ENCODE data around the gene TTC29. TPM values are rescaled to one million over a fixed set of nuclear protein-coding genes. Genes with fewer than 3 reads are reported as not detected.

Gene TTC29
- total and polyA plus RNA-seq, 2 experiments from 2014 or later: 0.52 to 0.60 TPM

DNA sequence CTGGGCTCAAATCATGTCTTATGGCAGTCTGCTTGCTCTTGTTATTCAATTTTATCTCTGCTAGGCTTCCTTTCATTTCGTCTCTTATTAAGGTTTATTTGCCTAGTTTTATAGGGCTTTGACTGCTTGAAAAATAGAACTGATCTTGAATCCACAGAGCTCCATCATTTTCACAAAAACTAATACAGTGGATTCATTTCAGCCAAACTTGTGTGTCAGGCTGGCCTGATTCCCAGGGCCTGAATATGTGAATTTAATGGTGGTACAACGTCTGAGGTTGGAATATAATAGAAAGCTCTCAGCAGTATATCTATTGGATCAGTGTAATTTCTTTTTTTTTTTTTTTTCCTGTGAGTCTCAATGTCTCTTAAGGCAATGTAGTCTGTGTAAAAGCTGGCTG lies 183.6 kb downstream of the TTC29 start (continued):
- TF ChIP-seq, protein P1, sequence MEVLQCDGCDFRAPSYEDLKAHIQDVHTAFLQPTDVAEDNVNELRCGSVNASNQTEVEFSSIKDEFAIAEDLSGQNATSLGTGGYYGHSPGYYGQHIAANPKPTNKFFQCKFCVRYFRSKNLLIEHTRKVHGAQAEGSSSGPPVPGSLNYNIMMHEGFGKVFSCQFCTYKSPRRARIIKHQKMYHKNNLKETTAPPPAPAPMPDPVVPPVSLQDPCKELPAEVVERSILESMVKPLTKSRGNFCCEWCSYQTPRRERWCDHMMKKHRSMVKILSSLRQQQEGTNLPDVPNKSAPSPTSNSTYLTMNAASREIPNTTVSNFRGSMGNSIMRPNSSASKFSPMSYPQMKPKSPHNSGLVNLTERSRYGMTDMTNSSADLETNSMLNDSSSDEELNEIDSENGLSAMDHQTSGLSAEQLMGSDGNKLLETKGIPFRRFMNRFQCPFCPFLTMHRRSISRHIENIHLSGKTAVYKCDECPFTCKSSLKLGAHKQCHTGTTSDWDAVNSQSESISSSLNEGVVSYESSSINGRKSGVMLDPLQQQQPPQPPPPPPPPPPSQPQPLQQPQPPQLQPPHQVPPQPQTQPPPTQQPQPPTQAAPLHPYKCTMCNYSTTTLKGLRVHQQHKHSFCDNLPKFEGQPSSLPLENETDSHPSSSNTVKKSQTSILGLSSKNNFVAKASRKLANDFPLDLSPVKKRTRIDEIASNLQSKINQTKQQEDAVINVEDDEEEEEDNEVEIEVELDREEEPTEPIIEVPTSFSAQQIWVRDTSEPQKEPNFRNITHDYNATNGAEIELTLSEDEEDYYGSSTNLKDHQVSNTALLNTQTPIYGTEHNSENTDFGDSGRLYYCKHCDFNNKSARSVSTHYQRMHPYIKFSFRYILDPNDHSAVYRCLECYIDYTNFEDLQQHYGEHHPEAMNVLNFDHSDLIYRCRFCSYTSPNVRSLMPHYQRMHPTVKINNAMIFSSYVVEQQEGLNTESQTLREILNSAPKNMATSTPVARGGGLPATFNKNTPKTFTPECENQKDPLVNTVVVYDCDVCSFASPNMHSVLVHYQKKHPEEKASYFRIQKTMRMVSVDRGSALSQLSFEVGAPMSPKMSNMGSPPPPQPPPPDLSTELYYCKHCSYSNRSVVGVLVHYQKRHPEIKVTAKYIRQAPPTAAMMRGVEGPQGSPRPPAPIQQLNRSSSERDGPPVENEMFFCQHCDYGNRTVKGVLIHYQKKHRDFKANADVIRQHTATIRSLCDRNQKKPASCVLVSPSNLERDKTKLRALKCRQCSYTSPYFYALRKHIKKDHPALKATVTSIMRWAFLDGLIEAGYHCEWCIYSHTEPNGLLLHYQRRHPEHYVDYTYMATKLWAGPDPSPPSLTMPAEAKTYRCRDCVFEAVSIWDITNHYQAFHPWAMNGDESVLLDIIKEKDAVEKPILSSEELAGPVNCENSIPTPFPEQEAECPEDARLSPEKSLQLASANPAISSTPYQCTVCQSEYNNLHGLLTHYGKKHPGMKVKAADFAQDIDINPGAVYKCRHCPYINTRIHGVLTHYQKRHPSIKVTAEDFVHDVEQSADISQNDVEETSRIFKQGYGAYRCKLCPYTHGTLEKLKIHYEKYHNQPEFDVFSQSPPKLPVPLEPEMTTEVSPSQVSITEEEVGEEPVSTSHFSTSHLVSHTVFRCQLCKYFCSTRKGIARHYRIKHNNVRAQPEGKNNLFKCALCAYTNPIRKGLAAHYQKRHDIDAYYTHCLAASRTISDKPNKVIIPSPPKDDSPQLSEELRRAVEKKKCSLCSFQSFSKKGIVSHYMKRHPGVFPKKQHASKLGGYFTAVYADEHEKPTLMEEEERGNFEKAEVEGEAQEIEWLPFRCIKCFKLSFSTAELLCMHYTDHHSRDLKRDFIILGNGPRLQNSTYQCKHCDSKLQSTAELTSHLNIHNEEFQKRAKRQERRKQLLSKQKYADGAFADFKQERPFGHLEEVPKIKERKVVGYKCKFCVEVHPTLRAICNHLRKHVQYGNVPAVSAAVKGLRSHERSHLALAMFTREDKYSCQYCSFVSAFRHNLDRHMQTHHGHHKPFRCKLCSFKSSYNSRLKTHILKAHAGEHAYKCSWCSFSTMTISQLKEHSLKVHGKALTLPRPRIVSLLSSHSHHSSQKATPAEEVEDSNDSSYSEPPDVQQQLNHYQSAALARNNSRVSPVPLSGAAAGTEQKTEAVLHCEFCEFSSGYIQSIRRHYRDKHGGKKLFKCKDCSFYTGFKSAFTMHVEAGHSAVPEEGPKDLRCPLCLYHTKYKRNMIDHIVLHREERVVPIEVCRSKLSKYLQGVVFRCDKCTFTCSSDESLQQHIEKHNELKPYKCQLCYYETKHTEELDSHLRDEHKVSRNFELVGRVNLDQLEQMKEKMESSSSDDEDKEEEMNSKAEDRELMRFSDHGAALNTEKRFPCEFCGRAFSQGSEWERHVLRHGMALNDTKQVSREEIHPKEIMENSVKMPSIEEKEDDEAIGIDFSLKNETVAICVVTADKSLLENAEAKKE (CRISPR knock-in tag; IDR thresholded peaks at IDR 0.05): no peak
- TF ChIP-seq CREB1 (CRISPR knock-in tag; IDR thresholded peaks at IDR 0.05; ENCODE audit: low read depth) (no peak), ZNF114 (CRISPR knock-in tag; IDR thresholded peaks at IDR 0.05) (no peak), EZH2 (IDR thresholded peaks at IDR 0.05; ENCODE audit: low read depth, unreplicated experiment) (no peak)

DNA sequence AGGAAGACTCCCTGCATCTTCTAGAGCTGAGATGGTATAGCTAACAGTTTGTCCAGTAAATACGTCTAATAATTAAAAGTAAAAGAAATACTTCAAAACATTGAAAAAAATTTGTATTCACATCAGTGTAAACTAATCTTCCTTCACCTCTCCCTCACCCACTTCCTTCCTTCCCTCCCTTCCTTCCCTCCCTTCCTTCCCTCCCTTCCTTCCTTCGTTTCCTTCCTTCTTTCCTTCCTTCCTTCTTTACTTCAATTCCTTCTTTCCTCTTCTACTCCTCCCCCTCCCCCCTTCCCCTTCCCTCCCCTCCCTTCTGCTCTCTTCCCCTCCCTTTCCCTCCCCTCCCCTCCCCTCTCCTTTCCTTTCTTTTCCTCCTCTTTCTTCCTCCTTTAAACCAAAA lies 203.2 kb downstream of the TTC29 start:
- TF ChIP-seq, protein P2, sequence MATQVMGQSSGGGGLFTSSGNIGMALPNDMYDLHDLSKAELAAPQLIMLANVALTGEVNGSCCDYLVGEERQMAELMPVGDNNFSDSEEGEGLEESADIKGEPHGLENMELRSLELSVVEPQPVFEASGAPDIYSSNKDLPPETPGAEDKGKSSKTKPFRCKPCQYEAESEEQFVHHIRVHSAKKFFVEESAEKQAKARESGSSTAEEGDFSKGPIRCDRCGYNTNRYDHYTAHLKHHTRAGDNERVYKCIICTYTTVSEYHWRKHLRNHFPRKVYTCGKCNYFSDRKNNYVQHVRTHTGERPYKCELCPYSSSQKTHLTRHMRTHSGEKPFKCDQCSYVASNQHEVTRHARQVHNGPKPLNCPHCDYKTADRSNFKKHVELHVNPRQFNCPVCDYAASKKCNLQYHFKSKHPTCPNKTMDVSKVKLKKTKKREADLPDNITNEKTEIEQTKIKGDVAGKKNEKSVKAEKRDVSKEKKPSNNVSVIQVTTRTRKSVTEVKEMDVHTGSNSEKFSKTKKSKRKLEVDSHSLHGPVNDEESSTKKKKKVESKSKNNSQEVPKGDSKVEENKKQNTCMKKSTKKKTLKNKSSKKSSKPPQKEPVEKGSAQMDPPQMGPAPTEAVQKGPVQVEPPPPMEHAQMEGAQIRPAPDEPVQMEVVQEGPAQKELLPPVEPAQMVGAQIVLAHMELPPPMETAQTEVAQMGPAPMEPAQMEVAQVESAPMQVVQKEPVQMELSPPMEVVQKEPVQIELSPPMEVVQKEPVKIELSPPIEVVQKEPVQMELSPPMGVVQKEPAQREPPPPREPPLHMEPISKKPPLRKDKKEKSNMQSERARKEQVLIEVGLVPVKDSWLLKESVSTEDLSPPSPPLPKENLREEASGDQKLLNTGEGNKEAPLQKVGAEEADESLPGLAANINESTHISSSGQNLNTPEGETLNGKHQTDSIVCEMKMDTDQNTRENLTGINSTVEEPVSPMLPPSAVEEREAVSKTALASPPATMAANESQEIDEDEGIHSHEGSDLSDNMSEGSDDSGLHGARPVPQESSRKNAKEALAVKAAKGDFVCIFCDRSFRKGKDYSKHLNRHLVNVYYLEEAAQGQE (IDR thresholded peaks at IDR 0.05; ENCODE audit: unreplicated experiment): no peak
- no peak for TF ChIP-seq JUNB (IDR thresholded peaks at IDR 0.05; ENCODE audit: unreplicated experiment)
- no peak for TF ChIP-seq POLR2AphosphoS5 (IDR thresholded peaks at IDR 0.05; ENCODE audit: low read depth)
- Histone ChIP-seq H3K4me2 (no peak overlapping the region), H3K4me3 (no peak overlapping the region), H4K20me1 (replicated peaks; ENCODE audit: insufficient read depth) (no peaks in the 10 kb centered on the region), H3F3A (replicated peaks; ENCODE audit: low read depth) (no peaks in the 10 kb centered on the region), H3K36me3 (ENCODE audit: insufficient read depth) (no peaks in the 10 kb centered on the region), H3K4me1 (ENCODE audit: insufficient read depth) (no peaks in the 10 kb centered on the region), H3K9me2 (ENCODE audit: insufficient read depth) (no peaks in the 10 kb centered on the region; the same call in 1 of the 2 replicates), H3K79me2 (replicated peaks; ENCODE audit: insufficient read depth) (no peaks in the 10 kb centered on the region), H2AFZ (no peak overlapping the region), H3K27ac (ENCODE audit: low read depth) (no peak overlapping the region), H3K27me3 (ENCODE audit: insufficient read depth) (no peaks in the 10 kb centered on the region)
- Mint-ChIP-seq H3K4me3 (no peak overlapping the region), H3K27ac (no peak overlapping the region), H3K27me3 (ENCODE audit: insufficient read depth, low read depth, poor library complexity) (no peaks in the 10 kb centered on the region), H3K9me3 (no peaks in the 10 kb centered on the region), H3K36me3 (ENCODE audit: low read depth) (no peaks in the 10 kb centered on the region), H3K4me1 (no peaks in the 10 kb centered on the region; the same call in 2 of the 3 replicates)
- ATAC-seq (no peak), DNase-seq (ENCODE audit: low spot score) (peak; percentile 5)

All from GM23338 (cell line).